K562 (cell line): ENCODE results near the gene AGPAT1. TPM values are rescaled to one million over a fixed set of nuclear protein-coding genes. Genes with fewer than 3 reads are reported as not detected.

Source experiments
- BRCA1 ChIP-seq, 2 experiments: fragments of 450-650 bp in 1 of 2; sonication (generic) in 1 of 2; formaldehyde crosslinking in 1 of 2; IDR thresholded peaks; 2 replicates each; pipeline versions ENCODE4 v1.5.0 to v1.6.1; 2017 to 2020; ENCODE audit warnings: mild to moderate bottlenecking in 1 of 2, missing genetic modification reagents in 1 of 2
- ESRRA ChIP-seq: fragments of 450-650 bp; IDR thresholded peaks from 2 replicates; pipeline ENCODE4 v1.6.1; 2014; ENCODE audit warnings: low read depth, mild to moderate bottlenecking, moderate library complexity, borderline replicate concordance
- HNRNPL ChIP-seq: fragments of 200-400 bp; formaldehyde crosslinking; IDR thresholded peaks from 2 replicates; pipeline ENCODE4 v1.6.1; 2017; ENCODE audit warnings: low read depth, mild to moderate bottlenecking, low read length
- LARP7 ChIP-seq: fragments of 450-650 bp; IDR thresholded peaks from 2 replicates; pipeline ENCODE4 v1.6.1; 2016
- MEIS2 ChIP-seq: fragments of 450-650 bp; IDR thresholded peaks from 2 replicates; pipeline ENCODE4 v1.6.1; 2014; ENCODE audit warnings: mild to moderate bottlenecking; ENCODE audit not compliant: partially characterized antibody
- NR2F6 ChIP-seq: fragments of 450-650 bp; formaldehyde crosslinking; IDR thresholded peaks from 2 replicates; pipeline ENCODE4 v1.4.0; 2020; ENCODE audit warnings: mild to moderate bottlenecking
- PPARD ChIP-seq: fragments of 250-450 bp; sonication (Bioruptor Pico); IDR thresholded peaks from 2 replicates; pipeline ENCODE4 v1.8.0; 2022; ENCODE audit warnings: inconsistent platforms, mild to moderate bottlenecking, moderate library complexity
- PRMT5 ChIP-seq: sonication (generic); formaldehyde crosslinking; IDR thresholded peaks from 2 replicates; pipeline ENCODE4 v1.5.0; 2020; ENCODE audit warnings: missing genetic modification reagents
- RBFOX2 ChIP-seq: fragments of 200-400 bp; formaldehyde crosslinking; IDR thresholded peaks from 2 replicates; pipeline ENCODE4 v1.6.1; 2017; ENCODE audit warnings: low read depth, mild to moderate bottlenecking, low read length, moderate library complexity
- RBM39 ChIP-seq: fragments of 200-400 bp; formaldehyde crosslinking; optimal IDR thresholded peaks from 2 replicates; pipeline ENCODE3; 2018; ENCODE audit warnings: low read depth, low read length
- SRF ChIP-seq, 2 experiments: fragments of 250-450, 450-650 bp in 1 of 2; sonication (Bioruptor Pico) in 1 of 2; sonication (generic) in 1 of 2; formaldehyde crosslinking; IDR thresholded peaks; 2 replicates each; pipeline versions ENCODE4 v1.5.0 to v1.5.1; 2020 to 2022; ENCODE audit warnings: mild to moderate bottlenecking in 1 of 2, missing genetic modification reagents in 1 of 2
- YBX1 ChIP-seq: fragments of 450-650 bp; IDR thresholded peaks from 2 replicates; pipeline ENCODE4 v1.7.1; 2016; ENCODE audit warnings: mild to moderate bottlenecking
- ZNF282 ChIP-seq: sonication (generic); formaldehyde crosslinking; IDR thresholded peaks from 2 replicates; pipeline ENCODE4 v1.8.1; 2023; ENCODE audit warnings: missing genetic modification reagents
- ZNF384 ChIP-seq: IDR thresholded peaks from 2 replicates; pipeline ENCODE4 v1.6.1; 2012; ENCODE audit warnings: low read depth, low read length, improper control_type of control experiment
- ZNF583 ChIP-seq: fragments of 250-450 bp; sonication (Bioruptor Pico); IDR thresholded peaks from 2 replicates; pipeline ENCODE4 v1.4.0; 2020
- polyA plus RNA-seq, 8 experiments: library from polyadenylated mRNA; depleted of rRNA in 4 of 8; stranded (reverse) in 5 of 8; unstranded in 3 of 8; fragments of >200 nt; fragmentation: Nextera tagmentation in 2 of 8; fragmentation: Illumina TruSeq in 1 of 8; extraction: Ambion mirVana in 2 of 8; extraction: Trizol in 1 of 8; gene quantifications; 2 replicates each; pipeline versions ENCODE4 v1.2.1 to v1.2.3, GENCODE V29; 2011 to 2014; ENCODE audit warnings: inconsistent platforms in 1 of 8, missing spikeins in 1 of 8
- total RNA-seq, 7 experiments: library from RNA; depleted of rRNA in 6 of 7; stranded (reverse); fragments of >200 nt in 6 of 7; fragmentation: Illumina TruSeq in 2 of 7; extraction: Trizol in 2 of 7; gene quantifications; 2 replicates each; pipeline versions ENCODE4 v1.2.1 to v1.2.3, GENCODE V29; 2011 to 2021; ENCODE audit warnings: low replicate concordance in 1 of 7
- TF ChIP-seq, protein P1 (sequence below), 2 experiments: fragments of 450-650 bp; formaldehyde crosslinking in 1 of 2; IDR thresholded peaks; 2 replicates each; pipeline versions ENCODE4 v1.4.0 to v1.6.1; 2014 to 2020; ENCODE audit warnings: mild to moderate bottlenecking in 2 of 2, borderline replicate concordance in 1 of 2, low read depth in 1 of 2
- TF ChIP-seq, protein P2 (sequence below): sonication (generic); formaldehyde crosslinking; IDR thresholded peaks from 2 replicates; pipeline ENCODE4 v1.8.0; 2022; ENCODE audit warnings: mild to moderate bottlenecking, missing genetic modification reagents
- TF ChIP-seq, protein P3 (sequence below): fragments of 450-650 bp; formaldehyde crosslinking; IDR thresholded peaks from 2 replicates; pipeline ENCODE4 v1.4.0; 2022; ENCODE audit warnings: mild to moderate bottlenecking, moderate library complexity

The AGPAT1 gene
- total and polyA plus RNA-seq, 9 of the 15 experiments (the other 6 are each of a cell fraction or from before 2014, with no cell fraction given): 37.9 to 176 (median 69.4) TPM

DNA sequence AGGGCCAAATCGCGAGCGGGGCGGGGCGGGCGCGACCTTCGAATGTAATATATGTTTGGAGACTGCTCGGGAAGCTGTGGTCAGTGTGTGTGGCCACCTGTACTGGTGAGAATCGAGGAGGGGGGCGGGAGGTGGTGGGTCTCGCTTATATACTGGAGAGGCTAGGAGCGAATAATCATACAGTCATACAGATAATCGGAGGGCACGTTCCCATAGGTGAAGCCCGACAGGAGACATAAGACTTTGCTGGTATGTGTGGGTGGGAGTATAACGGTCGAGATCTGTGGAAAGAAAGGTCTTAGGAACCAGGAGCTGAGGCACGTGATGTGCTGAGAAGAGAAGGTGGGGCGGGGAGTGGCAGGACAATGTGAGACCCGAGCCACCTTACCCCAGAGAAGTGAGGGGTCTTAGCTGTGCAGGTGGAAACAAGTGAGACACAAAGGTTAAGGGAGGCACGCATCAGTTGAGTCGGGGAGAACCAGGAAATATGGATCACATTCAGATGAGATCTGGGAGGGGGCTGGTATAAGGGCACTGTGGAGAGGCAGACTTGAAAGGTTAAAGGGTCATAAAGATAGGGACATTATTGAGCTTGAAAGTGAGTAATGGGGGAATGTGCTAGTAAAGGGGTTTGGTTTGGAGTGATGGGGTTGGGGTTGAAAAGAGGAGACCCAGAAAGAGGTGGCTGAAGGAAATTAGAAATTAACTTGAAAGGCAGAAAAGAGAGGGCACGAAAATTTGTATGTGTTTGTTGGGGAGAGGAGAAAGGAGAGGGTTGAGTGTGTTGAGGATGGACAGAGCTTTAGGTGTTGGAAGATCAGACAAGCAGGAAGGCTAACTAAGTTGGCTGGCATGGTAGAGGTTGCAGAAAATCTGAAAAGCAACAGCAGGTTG, 2.9 kb upstream of the AGPAT1 start (continued):
- TF ChIP-seq, protein P1, sequence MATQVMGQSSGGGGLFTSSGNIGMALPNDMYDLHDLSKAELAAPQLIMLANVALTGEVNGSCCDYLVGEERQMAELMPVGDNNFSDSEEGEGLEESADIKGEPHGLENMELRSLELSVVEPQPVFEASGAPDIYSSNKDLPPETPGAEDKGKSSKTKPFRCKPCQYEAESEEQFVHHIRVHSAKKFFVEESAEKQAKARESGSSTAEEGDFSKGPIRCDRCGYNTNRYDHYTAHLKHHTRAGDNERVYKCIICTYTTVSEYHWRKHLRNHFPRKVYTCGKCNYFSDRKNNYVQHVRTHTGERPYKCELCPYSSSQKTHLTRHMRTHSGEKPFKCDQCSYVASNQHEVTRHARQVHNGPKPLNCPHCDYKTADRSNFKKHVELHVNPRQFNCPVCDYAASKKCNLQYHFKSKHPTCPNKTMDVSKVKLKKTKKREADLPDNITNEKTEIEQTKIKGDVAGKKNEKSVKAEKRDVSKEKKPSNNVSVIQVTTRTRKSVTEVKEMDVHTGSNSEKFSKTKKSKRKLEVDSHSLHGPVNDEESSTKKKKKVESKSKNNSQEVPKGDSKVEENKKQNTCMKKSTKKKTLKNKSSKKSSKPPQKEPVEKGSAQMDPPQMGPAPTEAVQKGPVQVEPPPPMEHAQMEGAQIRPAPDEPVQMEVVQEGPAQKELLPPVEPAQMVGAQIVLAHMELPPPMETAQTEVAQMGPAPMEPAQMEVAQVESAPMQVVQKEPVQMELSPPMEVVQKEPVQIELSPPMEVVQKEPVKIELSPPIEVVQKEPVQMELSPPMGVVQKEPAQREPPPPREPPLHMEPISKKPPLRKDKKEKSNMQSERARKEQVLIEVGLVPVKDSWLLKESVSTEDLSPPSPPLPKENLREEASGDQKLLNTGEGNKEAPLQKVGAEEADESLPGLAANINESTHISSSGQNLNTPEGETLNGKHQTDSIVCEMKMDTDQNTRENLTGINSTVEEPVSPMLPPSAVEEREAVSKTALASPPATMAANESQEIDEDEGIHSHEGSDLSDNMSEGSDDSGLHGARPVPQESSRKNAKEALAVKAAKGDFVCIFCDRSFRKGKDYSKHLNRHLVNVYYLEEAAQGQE (IDR thresholded peaks at IDR 0.05; ENCODE audit: borderline replicate concordance): no peak
- TF ChIP-seq, protein P1 (CRISPR knock-in tag; IDR thresholded peaks at IDR 0.05; ENCODE audit: low read depth): peak; percentile 25; the same call in 1 of the 2 replicates
- TF ChIP-seq RBFOX2 (no peak), ZNF282 (CRISPR knock-in tag) (no peak), ZNF384 (no peak), BRCA1 (IDR thresholded peaks at IDR 0.05) (no peak), BRCA1 (CRISPR knock-in tag; IDR thresholded peaks at IDR 0.05) (no peak), ESRRA (peak; percentile 1; the same call in 1 of the 2 replicates), HNRNPL (no peak), SRF (CRISPR knock-in tag; IDR thresholded peaks at IDR 0.05) (peak; percentile 27 to 65; a peak in 1 of 4 replicates), NR2F6 (0 out of 2 replicates have a peak, but pooled peaks have one; percentile 40), YBX1 (peak; percentile 55; the same call in 1 of the 2 replicates), PPARD (CRISPR knock-in tag) (no peak), MEIS2 (no peak), PRMT5 (CRISPR knock-in tag) (no peak), RBM39 (peak; percentile 55), LARP7 (no peak), ZNF583 (peak; percentile 11; the same call in 1 of the 2 replicates)
- TF ChIP-seq, protein P2, sequence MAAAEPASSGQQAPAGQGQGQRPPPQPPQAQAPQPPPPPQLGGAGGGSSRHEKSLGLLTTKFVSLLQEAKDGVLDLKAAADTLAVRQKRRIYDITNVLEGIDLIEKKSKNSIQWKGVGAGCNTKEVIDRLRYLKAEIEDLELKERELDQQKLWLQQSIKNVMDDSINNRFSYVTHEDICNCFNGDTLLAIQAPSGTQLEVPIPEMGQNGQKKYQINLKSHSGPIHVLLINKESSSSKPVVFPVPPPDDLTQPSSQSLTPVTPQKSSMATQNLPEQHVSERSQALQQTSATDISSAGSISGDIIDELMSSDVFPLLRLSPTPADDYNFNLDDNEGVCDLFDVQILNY (CRISPR knock-in tag): no peak
- TF ChIP-seq, protein P3, sequence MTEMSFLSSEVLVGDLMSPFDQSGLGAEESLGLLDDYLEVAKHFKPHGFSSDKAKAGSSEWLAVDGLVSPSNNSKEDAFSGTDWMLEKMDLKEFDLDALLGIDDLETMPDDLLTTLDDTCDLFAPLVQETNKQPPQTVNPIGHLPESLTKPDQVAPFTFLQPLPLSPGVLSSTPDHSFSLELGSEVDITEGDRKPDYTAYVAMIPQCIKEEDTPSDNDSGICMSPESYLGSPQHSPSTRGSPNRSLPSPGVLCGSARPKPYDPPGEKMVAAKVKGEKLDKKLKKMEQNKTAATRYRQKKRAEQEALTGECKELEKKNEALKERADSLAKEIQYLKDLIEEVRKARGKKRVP (CRISPR knock-in tag): no peak
